Omental fat pad (tissue), 4 donors: Measurements from ENCODE around the gene CFHR1. TPM values are rescaled to one million over a fixed set of nuclear protein-coding genes. Genes with fewer than 3 reads are reported as not detected.

Source experiments
- ATAC-seq: fragments of 150-250 bp; one replicate; pipeline ENCODE4 v1.9.1; 2016; ENCODE audit warnings: mild to moderate bottlenecking, moderate library complexity; ENCODE audit not compliant: low FRiP score
- DNase-seq: peaks from one replicate; pipeline ENCODE4 v3.0.0-alpha.2; 2019; ENCODE audit warnings: low spot score
- total RNA-seq, 4 donors: library from RNA; depleted of rRNA; stranded (reverse); fragments of >200 nt; gene quantifications; one replicate each; pipeline ENCODE4 v1.1.0, GENCODE V29; 2016
- TF ChIP-seq, protein P1 (sequence below), 3 donors: fragments of 450-650 bp; IDR thresholded peaks; one replicate each; pipeline ENCODE4 v1.5.1; 2016 to 2017; ENCODE audit warnings: antibody characterized with exemption in 3 of 3, mild to moderate bottlenecking in 3 of 3, moderate library complexity in 2 of 3

CFHR1 gene
- total RNA-seq, 4 donors from 2014 or later = 0.84 TPM; not detected in 3

DNA sequence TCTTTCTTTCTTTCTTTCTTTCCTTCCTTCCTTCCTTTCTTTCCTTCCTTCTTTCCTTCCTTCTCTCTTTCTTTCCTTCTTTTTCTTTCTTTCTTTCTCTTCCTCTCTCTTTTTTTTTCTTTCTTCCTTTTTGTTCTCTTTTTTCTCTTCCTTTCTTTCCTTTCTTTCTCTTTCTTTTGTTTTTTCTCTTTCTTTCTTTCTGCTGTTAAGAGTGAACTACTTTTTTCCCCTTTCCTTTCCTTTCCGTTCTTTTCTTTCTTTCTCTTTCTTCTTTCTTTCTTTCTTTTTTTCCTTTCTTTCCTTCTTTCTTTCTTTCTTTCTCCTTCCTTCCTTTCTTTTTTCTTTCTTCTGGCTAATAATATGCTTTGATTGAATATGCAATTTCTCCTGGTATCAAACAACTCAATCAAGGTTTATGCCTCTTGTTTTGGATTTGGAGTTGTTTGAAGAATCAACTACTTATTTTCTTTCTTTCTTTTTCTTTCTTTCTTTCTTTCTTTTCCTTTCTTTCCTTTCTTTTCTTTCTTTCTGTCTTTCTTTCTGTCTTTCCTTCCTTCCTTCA lies 40.9 kb downstream of the CFHR1 start:
- TF ChIP-seq, protein P1, sequence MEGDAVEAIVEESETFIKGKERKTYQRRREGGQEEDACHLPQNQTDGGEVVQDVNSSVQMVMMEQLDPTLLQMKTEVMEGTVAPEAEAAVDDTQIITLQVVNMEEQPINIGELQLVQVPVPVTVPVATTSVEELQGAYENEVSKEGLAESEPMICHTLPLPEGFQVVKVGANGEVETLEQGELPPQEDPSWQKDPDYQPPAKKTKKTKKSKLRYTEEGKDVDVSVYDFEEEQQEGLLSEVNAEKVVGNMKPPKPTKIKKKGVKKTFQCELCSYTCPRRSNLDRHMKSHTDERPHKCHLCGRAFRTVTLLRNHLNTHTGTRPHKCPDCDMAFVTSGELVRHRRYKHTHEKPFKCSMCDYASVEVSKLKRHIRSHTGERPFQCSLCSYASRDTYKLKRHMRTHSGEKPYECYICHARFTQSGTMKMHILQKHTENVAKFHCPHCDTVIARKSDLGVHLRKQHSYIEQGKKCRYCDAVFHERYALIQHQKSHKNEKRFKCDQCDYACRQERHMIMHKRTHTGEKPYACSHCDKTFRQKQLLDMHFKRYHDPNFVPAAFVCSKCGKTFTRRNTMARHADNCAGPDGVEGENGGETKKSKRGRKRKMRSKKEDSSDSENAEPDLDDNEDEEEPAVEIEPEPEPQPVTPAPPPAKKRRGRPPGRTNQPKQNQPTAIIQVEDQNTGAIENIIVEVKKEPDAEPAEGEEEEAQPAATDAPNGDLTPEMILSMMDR (IDR thresholded peaks at IDR 0.05) = no peak
- no peak for DNase-seq
- no peak for ATAC-seq

DNA sequence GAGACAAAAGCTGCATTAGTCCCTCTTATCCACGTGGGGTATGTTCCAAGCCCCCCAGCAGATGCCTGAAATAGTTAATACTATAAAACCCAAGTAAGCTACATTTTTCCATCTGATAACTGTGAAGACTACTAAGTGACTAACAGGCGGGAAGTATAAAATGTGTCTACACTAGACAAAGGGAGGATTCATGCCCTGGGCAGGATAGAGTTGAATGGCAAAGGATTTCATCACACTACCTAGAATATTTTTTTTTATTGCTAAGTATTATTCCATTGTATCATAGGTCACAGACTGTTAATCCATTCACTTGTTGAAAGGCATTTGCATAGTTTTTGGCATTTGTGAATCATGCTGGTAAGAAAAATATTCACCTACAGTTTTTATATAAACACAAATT lies 41.9 kb downstream of the CFHR1 start:
- TF ChIP-seq, protein P1 (IDR thresholded peaks at IDR 0.05) = no peak
- ATAC-seq = no peak
- no peak for DNase-seq

DNA sequence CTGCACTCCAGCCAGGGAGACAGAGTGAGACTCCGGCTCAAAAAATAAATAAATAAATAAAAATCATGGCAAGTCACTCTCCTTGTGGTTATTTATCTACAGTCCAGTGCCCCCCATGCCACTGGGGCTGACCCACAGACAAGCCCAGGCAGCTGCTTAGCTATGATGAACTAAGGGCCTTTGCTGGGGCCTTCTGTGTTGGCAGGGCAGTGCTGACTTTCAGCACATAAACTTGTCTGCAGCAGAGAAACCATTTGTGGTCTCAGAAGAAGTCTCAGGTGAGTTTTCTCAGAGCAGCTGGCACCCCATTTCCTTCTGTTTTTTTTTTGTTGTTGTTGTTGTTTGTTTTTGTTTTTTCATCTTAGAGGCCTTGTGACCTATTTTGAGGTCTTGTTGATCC lies 47.4 kb downstream of the CFHR1 start:
- ATAC-seq (no peak), DNase-seq (no peak)
- TF ChIP-seq, protein P1 (IDR thresholded peaks at IDR 0.05) = no peak

DNA sequence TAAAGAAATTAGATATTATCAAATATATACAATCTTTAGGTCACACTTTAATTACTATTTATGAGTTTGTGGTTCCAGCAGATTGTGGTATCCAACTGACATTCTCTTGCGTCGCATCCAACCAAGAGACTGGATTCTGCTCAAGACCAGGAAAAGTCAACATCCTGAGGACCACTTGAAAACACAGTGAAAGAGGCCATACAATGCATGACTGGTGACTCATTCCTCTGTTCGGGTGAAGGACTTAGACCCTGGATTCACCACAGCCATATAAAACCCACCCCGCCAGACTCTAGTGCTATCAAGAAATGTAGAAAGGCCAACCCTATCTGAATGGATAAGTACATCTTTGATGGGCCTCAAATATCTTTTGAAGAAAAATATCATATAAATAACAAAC lies 53.9 kb downstream of the CFHR1 start:
- no peak for ATAC-seq
- no peak for DNase-seq
- TF ChIP-seq, protein P1 (IDR thresholded peaks at IDR 0.05) = no peak

DNA sequence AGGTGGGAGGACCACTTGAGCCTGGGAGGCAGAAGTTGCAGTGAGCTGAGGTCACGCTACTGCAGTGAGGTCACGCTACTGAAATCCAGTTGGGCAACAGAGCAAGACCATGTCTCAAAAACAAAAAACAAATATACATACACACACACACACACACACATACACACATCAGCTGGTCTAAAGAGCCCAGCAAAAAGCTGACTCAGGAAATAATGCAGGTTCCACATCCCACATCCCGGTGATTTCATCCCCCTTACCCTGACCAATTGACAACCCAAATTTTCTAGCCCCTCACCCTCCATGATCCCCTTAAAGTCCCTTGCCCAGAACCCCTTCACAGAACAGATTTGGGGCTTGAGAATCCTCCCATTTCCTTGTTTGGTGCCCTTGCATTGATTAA lies 56.4 kb downstream of the CFHR1 start:
- TF ChIP-seq, protein P1 (IDR thresholded peaks at IDR 0.05) = no peak
- DNase-seq = no peak
- no peak for ATAC-seq

DNA sequence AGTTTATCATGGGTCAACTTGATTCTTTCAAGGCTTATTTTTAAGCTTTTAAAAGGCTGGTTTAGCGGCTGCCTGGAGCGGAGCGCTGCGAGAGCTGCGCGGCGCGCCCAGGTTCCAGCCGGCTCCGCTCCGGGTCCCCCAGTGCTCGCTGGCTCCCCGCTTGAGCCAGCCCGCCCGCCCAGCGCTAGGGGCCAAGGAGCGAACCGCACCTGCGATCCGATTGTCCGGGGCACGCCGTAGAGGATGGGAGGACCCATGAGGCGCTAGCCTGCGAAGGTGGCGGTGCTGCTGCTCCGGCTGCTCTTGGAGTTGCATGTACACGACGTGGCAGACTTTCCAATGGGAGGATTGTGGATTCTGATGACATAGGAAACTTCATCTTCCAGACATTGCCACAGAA lies 58.4 kb downstream of the CFHR1 start:
- DNase-seq (no peak), ATAC-seq (no peak)
- TF ChIP-seq, protein P1 (IDR thresholded peaks at IDR 0.05) = no peak

Other genes with a start within 250 kb of the CFHR1 start
- 10 to 100 TPM in 2 of 4 donors, 1 to 10 TPM in 2; 1.6 to 20.9 (median 8.9) TPM for gene KCNT2, start 211.3 kb upstream of the CFHR1 start, total RNA-seq
- gene CFH, start 167.7 kb upstream of the CFHR1 start, total RNA-seq = 100 to 1,000 TPM in 3 of 4 donors, 10 to 100 TPM in 1; 65.1 to 285 (median 127) TPM
- gene CFHR3, start 44.9 kb upstream of the CFHR1 start, total RNA-seq = under 1 TPM in 2 of 4 donors, not detected in 2; 0.28 to 0.72 TPM
- gene CFHR4, start 68.3 kb downstream of the CFHR1 start, total RNA-seq = not detected
- not detected for gene CFHR2, start 124.0 kb downstream of the CFHR1 start, total RNA-seq
- gene CFHR5, start 157.8 kb downstream of the CFHR1 start, total RNA-seq = not detected
- gene F13B, start 247.5 kb downstream of the CFHR1 start, total RNA-seq = not detected